SU-DHL-6 (cell line): Measurements from ENCODE around the gene KIF1C.
"Not testable (repeated sequence)": the region's sequence is repeated elsewhere in the genome, so short reads cannot be mapped to it uniquely, and the experiment has no call there.

Source experiments
- H2AFZ ChIP-seq: fragments of 200-600 bp; sonication (generic); 2 replicates; pipeline ENCODE4 v1.6.1; 2014; ENCODE audit warnings: low read depth, mild to moderate bottlenecking, moderate library complexity, mixed read lengths, antibody characterized with exemption, low read length; ENCODE audit not compliant: severe bottlenecking
- H3F3A ChIP-seq: fragments of 200-600 bp; shearing (Covaris generic); 2 replicates; pipeline ENCODE4 v1.6.0; 2016; ENCODE audit warnings: antibody characterized with exemption, mild to moderate bottlenecking; ENCODE audit not compliant: insufficient read depth
- H3K27ac ChIP-seq: fragments of 200-600 bp; sonication (generic); 2 replicates; pipeline ENCODE4 v1.5.1; 2016; ENCODE audit warnings: low read depth, mild to moderate bottlenecking, low read length, moderate library complexity, mixed read lengths
- H3K27me3 ChIP-seq: fragments of 200-600 bp; sonication (generic), shearing (Covaris generic); 2 replicates; pipeline ENCODE4 v1.6.0; 2014; ENCODE audit warnings: mild to moderate bottlenecking, low read length
- H3K36me3 ChIP-seq: fragments of 200-600 bp; sonication (generic); 2 replicates; pipeline ENCODE4 v1.6.1; 2014; ENCODE audit warnings: mild to moderate bottlenecking, low read length, mixed read lengths
- H3K4me2 ChIP-seq: fragments of 300-600, 200-600 bp; shearing (Covaris generic), sonication (generic); 2 replicates; pipeline ENCODE4 v1.6.0; 2014; ENCODE audit warnings: low read length, low read depth, mild to moderate bottlenecking; ENCODE audit not compliant: poor library complexity, severe bottlenecking
- H3K4me3 ChIP-seq: fragments of 200-600 bp; sonication (generic); 2 replicates; pipeline ENCODE4 v1.5.1; 2014; ENCODE audit warnings: antibody characterized with exemption, low read length, mild to moderate bottlenecking, mixed read lengths; ENCODE audit not compliant: insufficient read depth, poor library complexity, severe bottlenecking
- H3K79me2 ChIP-seq: fragments of 200-600 bp; sonication (generic); 2 replicates; pipeline ENCODE4 v1.6.1; 2014; ENCODE audit warnings: mild to moderate bottlenecking, low read length, moderate library complexity; ENCODE audit not compliant: insufficient read depth
- H3K9ac ChIP-seq: fragments of 200-600 bp; sonication (generic); 2 replicates; pipeline ENCODE4 v1.7.0; 2014; ENCODE audit warnings: mild to moderate bottlenecking, low read length
- H3K9me2 ChIP-seq: fragments of 200-600 bp; sonication (generic); replicated peaks from 2 replicates; pipeline ENCODE4 v1.6.1; 2014; ENCODE audit warnings: low read length; ENCODE audit not compliant: insufficient read depth
- H3K9me3 ChIP-seq: fragments of 200-600 bp; sonication (generic); 2 replicates; pipeline ENCODE4 v1.6.1; 2014; ENCODE audit warnings: low read length, mixed read lengths; ENCODE audit not compliant: insufficient read depth
- H4K20me1 ChIP-seq: fragments of 200-600 bp; sonication (generic); 2 replicates; pipeline ENCODE4 v1.6.1; 2014; ENCODE audit warnings: low read depth, mild to moderate bottlenecking, antibody characterized with exemption, low read length, moderate library complexity, mixed read lengths
- EZH2phosphoT487 ChIP-seq: fragments of 200-600 bp; sonication (generic), shearing (Covaris generic); conservative IDR thresholded peaks from 2 replicates; pipeline ENCODE4 v1.6.1; 2018; ENCODE audit warnings: mild to moderate bottlenecking, antibody characterized with exemption, low read length, moderate library complexity, mixed read lengths
- TF ChIP-seq, protein P1 (sequence below): fragments of 200-600 bp; sonication (generic); IDR thresholded peaks from one replicate; pipeline ENCODE4 v1.5.1; 2017; ENCODE audit warnings: antibody characterized with exemption, mild to moderate bottlenecking, low read length, moderate library complexity; ENCODE audit not compliant: insufficient read depth, poor library complexity, severe bottlenecking

The KIF1C gene

DNA sequence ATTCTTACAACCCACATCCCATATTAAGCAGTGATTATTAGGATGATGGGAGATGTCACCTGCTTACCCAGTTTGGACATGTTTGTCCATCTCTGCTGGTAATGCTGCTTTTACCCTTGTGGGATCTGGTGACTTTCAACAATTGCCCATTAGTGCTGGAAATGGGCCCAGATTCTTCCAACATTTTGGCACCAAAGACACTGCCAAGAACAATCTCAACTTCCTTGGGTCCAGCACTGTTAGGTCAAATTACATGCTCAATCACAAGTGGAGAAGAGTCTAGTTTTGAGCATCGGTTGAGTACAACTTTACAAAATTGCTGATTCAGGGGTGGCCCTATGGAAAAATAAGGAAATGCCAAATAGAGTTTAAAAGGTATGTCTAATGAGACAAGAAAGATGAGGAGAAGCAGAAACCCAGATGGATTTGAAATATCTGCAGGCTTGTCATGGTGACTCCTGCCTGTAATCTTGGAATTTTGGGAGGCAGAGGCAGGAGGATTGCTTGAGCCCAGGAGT lies 67.5 kb downstream of the KIF1C start:
- no peaks in the 10 kb centered on the region for H3F3A ChIP-seq
- H3K36me3 ChIP-seq, result no peaks in the 10 kb centered on the region
- no peak for TF ChIP-seq EZH2phosphoT487
- TF ChIP-seq, protein P1, sequence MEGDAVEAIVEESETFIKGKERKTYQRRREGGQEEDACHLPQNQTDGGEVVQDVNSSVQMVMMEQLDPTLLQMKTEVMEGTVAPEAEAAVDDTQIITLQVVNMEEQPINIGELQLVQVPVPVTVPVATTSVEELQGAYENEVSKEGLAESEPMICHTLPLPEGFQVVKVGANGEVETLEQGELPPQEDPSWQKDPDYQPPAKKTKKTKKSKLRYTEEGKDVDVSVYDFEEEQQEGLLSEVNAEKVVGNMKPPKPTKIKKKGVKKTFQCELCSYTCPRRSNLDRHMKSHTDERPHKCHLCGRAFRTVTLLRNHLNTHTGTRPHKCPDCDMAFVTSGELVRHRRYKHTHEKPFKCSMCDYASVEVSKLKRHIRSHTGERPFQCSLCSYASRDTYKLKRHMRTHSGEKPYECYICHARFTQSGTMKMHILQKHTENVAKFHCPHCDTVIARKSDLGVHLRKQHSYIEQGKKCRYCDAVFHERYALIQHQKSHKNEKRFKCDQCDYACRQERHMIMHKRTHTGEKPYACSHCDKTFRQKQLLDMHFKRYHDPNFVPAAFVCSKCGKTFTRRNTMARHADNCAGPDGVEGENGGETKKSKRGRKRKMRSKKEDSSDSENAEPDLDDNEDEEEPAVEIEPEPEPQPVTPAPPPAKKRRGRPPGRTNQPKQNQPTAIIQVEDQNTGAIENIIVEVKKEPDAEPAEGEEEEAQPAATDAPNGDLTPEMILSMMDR, result no peak
- no peaks in the 10 kb centered on the region for H3K9me3 ChIP-seq
- no peak overlapping the region for H3K27ac ChIP-seq
- H3K4me3 ChIP-seq, result no peak overlapping the region
- H3K4me2 ChIP-seq, result no peak overlapping the region
- H3K9me2 ChIP-seq, result no peaks in the 10 kb centered on the region
- H3K27me3 ChIP-seq, result no peaks in the 10 kb centered on the region
- no peaks in the 10 kb centered on the region for H3K79me2 ChIP-seq
- H3K9ac ChIP-seq, result no peak overlapping the region
- no peaks in the 10 kb centered on the region for H4K20me1 ChIP-seq
- H2AFZ ChIP-seq, result no peak overlapping the region

DNA sequence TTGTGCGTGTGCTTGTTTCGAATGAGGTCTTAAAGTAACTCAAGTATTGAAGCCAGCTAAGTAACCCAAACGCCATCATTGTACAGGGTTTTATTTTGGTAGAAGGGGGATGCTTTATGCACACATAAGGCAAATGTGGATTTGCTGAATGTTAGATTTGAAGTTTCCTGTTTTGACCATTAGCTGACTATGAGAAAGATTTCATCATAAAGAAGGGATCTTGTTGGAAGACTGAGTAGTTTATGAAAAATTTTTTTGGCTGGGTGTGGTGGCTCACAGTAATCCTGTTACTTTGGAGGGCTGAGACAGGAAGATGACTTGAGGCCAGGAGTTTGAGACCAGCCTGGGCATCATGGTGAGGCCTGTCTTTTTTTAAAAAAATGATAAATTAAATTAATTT lies 70.5 kb downstream of the KIF1C start:
- no peak for TF ChIP-seq EZH2phosphoT487
- TF ChIP-seq, protein P1, result no peak
- H3K4me2 ChIP-seq, result no peak overlapping the region

DNA sequence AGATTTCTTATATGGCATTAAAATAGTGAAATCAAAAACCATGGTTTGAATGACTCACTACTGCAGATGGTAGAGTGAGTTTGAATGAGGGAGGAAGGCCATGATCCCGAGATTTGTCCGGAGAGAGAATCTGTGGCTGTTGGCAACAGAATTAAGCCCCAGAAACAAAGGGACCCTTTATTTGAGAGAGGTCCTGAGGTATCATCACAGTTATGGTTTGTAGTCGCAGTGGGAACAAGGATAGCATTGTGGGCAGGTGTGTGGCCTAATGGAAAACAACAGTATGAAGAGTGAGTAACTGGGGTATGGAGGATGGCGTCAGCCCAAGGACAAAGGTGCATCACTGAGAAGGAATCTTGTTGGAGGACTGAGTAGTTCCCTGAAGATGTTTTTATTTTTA lies 72.0 kb downstream of the KIF1C start:
- Histone ChIP-seq H3K4me2 (no peak overlapping the region), H3K36me3 (no peaks in the 10 kb centered on the region), H3K9me2 (no peaks in the 10 kb centered on the region), H2AFZ (no peak overlapping the region), H3K27ac (no peak overlapping the region), H3K4me3 (no peak overlapping the region), H3K79me2 (no peaks in the 10 kb centered on the region), H3K9ac (no peak overlapping the region), H4K20me1 (no peaks in the 10 kb centered on the region), H3K9me3 (no peaks in the 10 kb centered on the region), H3K27me3 (no peaks in the 10 kb centered on the region), H3F3A (no peaks in the 10 kb centered on the region)
- TF ChIP-seq, protein P1, result no peak
- TF ChIP-seq EZH2phosphoT487, result no peak

More for the DNA sequence above, 70.5 kb downstream of the KIF1C start:
- Histone ChIP-seq H3K36me3 (no peaks in the 10 kb centered on the region), H2AFZ (no peak overlapping the region), H3K9me2 (no peaks in the 10 kb centered on the region), H3K79me2 (no peaks in the 10 kb centered on the region), H4K20me1 (no peaks in the 10 kb centered on the region), H3K9ac (no peak overlapping the region), H3K27me3 (no peaks in the 10 kb centered on the region), H3K4me3 (no peak overlapping the region), H3F3A (no peaks in the 10 kb centered on the region), H3K27ac (no peak overlapping the region), H3K9me3 (no peaks in the 10 kb centered on the region)

DNA sequence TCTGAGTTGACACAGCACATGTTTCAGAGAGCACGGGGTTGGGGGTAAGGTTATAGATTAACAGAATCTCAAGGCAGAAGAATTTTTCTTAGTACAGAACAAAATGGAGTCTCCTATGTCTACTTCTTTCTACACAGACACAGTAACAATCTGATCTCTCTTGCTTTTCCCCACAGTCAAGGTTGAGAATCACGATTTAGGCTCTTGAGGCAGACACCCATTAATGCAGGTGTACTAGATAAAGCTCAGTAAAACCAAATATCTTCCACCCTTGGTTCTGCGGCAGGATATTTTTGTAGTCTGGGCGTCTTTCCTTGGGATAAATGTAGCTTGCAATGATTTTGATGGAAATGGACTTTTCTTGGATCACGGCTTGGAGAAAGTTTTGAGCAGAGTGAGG lies 77.7 kb downstream of the KIF1C start:
- not testable (repeated sequence) for H3K79me2 ChIP-seq, H3K4me2 ChIP-seq, H4K20me1 ChIP-seq, H3K27ac ChIP-seq, H3K36me3 ChIP-seq, H3K4me3 ChIP-seq, H3K9ac ChIP-seq, H3K9me2 ChIP-seq, H2AFZ ChIP-seq, H3K9me3 ChIP-seq, H3K27me3 ChIP-seq, H3F3A ChIP-seq

DNA sequence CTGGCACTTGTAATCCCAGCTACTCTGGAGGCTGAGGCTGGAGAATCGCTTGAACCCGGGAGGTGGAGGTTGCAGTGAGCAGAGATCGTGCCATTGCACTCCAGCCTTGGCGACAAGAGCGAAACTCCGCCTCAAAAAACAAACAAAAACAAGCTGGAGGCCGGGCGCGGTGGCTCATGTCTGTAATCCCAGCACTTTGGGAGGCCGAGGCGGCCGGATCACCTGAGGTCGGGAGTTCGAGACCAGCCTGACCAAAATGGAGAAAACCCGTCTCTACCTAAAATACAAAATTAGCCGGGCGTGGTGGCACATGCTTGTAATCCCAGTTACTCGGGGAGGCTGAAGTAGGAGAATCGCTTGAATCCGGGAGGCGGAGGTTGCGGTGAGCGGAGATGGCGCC lies 79.5 kb downstream of the KIF1C start:
- H3K9me2 ChIP-seq, H2AFZ ChIP-seq, H3F3A ChIP-seq, H3K79me2 ChIP-seq, H3K4me3 ChIP-seq, H3K36me3 ChIP-seq, H3K9me3 ChIP-seq, H3K9ac ChIP-seq, H3K27ac ChIP-seq, H3K4me2 ChIP-seq, H3K27me3 ChIP-seq, H4K20me1 ChIP-seq: not testable (repeated sequence)
